T1000 (cell line): ENCODE measurements around the gene ABCB6.
A peak's percentile ranks its signal among the peaks of the same experiment; 100 is the strongest.

Experiments
- DNase-seq: peaks from one replicate; lab custom pipeline; 2025; ENCODE audit warnings: mixed read lengths; lab: John Stamatoyannopoulos, UW

Gene ABCB6

GRCh38 chr2:219245148-219245898 lies 26.6 kb upstream of the ABCB6 start, which contains the start of the genes GLB1L and STK16:
GLB1L (minus strand) TSS chr2:219245444; CDS start chr2:219243573, 1,871 bp downstream.
STK16 (plus strand) TSS chr2:219245479; CDS start chr2:219246000, 521 bp downstream.
- DNase-seq: peak; percentile 78

- DNase-seq: no peak
These were observed 26.0 kb upstream of the ABCB6 start for GRCh38 chr2:219244789-219245147.

- DNase-seq: no peak
These were observed 24.6 kb upstream of the ABCB6 start for GRCh38 chr2:219243291-219243761.

GRCh38 chr2:219234331-219234730 lies 15.6 kb upstream of the ABCB6 start:
- no peak for DNase-seq

GRCh38 chr2:219230059-219230540 lies 11.3 kb upstream of the ABCB6 start:
- DNase-seq: no peak

GRCh38 chr2:219229305-219230058 lies 10.7 kb upstream of the ABCB6 start, which contains the start of the genes ANKZF1 and ATG9A:
ANKZF1 (plus strand) TSS chr2:219229806; CDS start chr2:219230258, 452 bp downstream.
ATG9A (minus strand) TSS chr2:219229636; CDS start chr2:219228024, 1,612 bp downstream.
- peak; percentile 94 for DNase-seq

GRCh38 chr2:219228911-219229304 lies 10.2 kb upstream of the ABCB6 start:
- no peak for DNase-seq

GRCh38 chr2:219228041-219228910 lies 9.5 kb upstream of the ABCB6 start:
- DNase-seq: no peak

GRCh38 chr2:219225350-219225749 lies 6.6 kb upstream of the ABCB6 start:
- DNase-seq: no peak

- DNase-seq: no peak
These were observed 5.3 kb upstream of the ABCB6 start for GRCh38 chr2:219223831-219224610.

GRCh38 chr2:219221957-219222518 lies 3.3 kb upstream of the ABCB6 start:
- no peak for DNase-seq

GRCh38 chr2:219220652-219221402 lies 2.1 kb upstream of the ABCB6 start:
- DNase-seq: no peak

- no peak for DNase-seq
These were observed 1.2 kb upstream of the ABCB6 start for GRCh38 chr2:219219784-219220532.

- DNase-seq: peak; percentile 59
These were observed 484 bp downstream of the ABCB6 start for GRCh38 chr2:219218217-219218731.

GRCh38 chr2:219216535-219216915 lies 2.2 kb downstream of the ABCB6 start:
- no peak for DNase-seq

GRCh38 chr2:219215871-219216534 lies 2.8 kb downstream of the ABCB6 start:
- no peak for DNase-seq

GRCh38 chr2:219214786-219215185 lies 4.0 kb downstream of the ABCB6 start:
- DNase-seq: no peak

GRCh38 chr2:219214141-219214540 lies 4.6 kb downstream of the ABCB6 start:
- no peak for DNase-seq
